HG02885 (cell line): ENCODE measurements around the gene EHD3.
"Not testable (repeated sequence)": the region's sequence is repeated elsewhere in the genome, so short reads cannot be mapped to it uniquely, and the experiment has no call there.

Source experiments
- ATAC-seq: cut with Tn5 transposase; IDR thresholded peaks from one replicate; pipeline ENCODE4 v1.9.1; 2021; ENCODE audit warnings: mild to moderate bottlenecking; ENCODE audit not compliant: unreplicated experiment, poor library complexity

EHD3 gene

DNA sequence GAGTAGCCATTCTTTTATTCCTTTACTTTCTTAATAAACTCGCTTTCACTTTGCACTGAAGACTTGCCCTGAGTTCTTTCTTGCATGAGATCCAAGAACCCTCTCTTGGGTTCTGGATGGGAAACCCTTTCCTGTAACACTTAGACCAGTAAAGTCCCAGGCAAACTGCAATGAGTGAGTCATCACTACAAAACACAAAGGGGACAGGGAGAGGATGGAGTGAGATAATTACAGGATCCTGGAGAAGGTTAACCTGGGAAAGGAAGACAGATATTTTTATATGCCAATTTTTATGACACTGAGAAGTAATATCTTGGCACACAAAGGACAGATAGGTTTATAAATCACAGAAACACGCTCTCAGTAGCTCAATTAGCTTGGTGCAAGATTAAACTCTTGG is 48.7 kb downstream of the EHD3 start:
- ATAC-seq: no peak

DNA sequence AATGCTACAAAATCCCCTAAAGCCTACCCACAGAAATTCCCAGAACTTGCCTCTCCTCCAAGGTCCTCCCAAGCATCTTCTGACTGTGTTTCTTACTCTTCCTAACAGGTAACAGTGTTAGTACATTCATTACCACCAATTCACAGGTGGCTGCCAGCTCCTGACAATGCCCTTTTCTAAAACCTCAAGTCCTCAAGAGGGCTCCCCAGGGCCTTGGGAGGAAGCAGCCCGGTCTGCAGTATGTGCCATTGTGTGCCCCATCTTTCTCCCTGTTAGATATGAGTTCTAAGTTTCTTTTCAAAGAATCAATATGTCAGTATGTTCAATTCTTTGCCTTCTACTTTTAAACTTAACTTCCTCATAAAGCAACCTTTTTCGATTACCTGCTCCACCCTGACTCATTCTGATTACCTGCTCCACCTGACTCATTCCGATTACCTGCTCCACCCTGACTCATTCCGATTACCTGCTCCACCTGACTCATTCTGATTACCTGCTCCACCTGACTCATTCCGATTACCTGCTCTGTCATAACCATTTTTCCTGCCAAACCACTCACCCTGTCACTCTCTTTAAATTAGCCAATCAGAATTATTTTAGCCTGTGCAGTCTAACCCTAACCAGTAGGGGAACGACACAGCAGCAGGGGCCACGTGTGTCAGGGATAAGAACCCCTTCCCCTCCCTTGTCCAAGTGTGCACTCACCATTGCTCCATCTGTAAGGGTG is 49.4 kb downstream of the EHD3 start:
- not testable (repeated sequence) for ATAC-seq

DNA sequence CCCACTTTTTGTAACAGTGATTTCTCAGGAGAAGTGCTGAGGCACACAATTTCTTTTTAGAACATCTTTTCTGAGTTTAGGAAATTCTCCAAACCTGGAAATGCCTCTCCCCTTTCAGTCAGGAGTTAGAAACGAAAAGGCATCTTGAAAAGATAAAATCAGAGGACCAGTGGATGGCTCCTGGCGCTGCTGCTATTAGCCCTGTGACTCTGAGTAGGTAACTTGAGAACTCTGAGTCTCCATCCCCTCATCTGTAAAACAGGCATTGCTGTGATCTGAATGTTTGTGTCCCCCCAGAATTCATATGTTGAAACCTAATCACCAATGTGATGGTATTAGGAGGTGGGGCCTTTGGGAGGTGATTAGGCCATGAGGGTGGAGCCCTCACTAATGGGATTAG is 50.2 kb downstream of the EHD3 start:
- no peak for ATAC-seq

DNA sequence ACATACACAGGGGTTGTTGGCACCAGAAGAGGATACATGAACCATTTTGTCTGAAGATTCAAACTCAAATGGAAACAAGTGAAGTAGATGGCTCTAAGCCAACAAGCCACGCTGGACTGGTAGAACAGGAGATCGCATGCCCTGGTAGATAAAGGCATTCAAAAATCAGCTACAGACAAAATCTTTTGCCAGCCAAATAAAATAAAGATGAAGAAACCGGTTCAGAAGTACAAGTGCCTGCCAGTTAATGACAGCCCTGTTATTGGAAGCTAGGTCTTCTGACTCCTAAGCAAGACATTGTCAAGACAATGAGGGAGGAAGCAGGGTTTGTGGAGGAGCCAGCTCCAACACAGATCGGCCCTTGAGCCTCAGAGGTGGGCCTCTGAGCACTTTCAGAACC is 52.3 kb downstream of the EHD3 start:
- ATAC-seq: no peak

DNA sequence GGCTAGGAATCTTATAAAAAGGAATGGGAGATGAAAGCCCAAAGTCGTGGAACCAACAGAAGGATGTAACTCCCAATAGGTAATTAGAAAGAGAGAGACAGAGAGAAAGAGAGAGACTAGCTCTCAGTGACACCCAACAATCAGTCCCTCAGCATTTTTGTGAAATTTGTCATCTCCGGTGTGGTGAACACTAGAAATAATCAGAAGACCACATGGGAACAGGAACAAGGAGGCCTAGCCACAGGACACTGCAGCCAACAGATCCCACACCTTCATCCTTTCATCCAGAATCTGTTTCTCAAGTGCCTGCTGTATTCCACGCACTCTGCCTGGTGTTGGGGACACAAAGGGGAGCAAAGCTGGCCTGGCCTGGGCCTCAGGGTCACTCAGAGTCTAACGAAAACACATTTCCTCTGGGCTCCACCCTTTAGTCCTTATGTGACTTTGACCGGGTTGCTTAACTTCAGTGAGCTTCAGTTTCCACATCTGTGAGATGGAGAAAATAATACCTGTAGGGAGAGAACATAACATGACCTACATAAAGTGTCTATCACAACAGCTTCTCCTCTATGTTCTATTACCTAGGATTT is 53.1 kb downstream of the EHD3 start:
- ATAC-seq: no peak

DNA sequence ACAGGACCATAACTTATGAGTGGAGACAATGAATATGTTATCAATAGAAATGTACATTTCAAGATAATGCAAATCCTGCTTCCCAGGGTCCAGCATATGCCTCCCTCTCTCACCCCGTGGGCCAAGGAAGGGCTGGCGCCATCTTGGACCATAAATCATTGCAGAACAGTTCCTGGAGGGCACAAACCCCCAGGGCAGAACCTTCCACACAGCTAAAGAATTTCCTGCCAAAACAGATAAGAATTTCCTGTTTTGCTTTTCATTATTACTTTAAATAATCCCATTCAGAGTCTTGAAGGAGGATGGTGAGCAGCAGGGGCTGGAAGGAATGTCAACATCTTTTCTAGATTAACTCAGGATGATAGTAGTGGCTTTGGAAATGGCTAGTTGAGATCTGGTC is 53.7 kb downstream of the EHD3 start:
- ATAC-seq: no peak

DNA sequence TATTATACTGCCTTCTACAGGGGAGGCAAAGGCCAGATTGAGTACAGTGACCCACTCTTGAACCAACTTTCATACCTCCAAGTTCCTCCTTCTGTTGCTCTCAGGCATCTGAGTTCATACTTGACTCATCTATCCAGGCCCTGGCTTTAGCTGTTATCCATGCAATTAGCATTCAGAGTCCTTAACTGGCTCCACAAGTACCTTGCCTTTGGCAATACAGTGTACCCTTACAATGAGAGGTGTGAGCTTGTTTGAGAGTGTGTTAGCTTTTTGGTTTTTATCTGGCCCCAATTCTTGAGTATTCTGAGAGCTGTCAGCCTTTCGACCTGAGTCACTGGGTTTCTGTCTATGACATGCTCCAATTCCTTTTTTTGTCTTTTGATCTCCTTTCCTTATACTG is 60.2 kb downstream of the EHD3 start:
- ATAC-seq: no peak

DNA sequence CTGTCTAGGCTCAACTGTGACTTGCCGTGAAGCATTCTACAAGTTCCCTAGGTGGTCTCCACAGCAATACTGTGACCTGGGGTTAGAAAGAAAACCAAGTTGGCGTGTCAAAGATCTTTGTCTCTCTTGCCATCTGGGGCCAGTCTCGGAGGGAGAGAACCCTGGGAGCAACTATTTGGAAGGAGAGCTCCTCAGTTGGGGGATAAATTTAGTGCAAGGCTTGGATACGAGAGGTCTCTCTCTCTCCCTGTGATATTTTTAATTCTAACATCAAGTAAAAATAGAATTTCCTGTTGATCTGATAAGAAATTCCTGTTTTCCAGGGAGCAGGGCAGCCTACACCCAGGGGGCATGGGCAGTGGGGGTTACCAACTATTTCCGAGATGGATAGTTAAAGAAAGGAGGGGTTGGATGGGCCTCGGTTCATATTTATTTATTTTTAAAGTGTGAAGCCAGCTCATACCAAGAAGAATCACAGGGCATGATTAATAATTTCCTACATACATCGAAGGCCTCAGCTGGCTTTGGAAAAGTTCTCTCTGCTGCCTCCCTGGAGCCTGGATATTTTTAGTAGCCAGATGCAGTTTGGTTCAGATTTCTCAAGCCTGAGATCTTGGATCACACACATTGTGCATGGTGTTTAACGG is 62.8 kb downstream of the EHD3 start:
- no peak for ATAC-seq

DNA sequence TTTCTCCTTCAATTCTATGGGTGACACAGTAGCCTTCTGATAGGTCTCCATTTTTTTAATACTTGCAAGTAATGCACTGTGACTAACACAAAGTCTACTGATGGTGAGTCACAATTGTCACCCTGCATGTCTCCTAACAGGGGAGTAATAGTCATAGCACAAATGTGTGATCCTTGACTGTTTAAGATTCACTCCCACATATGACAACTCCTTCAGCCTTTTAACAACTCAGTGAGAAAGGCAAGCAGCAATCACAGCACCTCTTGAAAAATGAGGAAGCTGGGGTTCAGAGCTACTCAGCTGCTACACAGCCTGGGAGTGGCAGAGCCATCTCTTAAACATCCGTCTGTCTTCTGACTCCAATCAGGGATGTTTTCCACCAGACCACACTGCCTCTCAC is 63.8 kb downstream of the EHD3 start:
- ATAC-seq: no peak

DNA sequence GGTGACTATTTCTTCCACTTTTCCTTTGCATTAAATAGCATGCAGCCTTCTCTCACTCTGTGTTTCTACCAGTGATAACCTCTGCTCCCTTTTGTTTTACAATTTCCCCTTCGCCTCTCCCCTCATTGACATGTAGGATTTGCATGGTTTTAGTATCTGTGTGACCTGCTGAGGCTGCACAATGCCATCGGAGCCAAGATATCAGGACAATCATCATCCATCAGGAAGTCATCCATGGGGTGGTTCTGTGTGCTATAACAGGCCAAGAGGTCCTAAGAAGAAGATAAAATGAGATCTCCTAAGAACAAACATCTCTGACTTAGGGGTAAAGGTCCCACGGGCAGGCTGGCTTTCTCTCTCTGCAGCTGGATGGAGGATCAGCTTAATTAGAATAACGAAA is 65.6 kb downstream of the EHD3 start:
- no peak for ATAC-seq

DNA sequence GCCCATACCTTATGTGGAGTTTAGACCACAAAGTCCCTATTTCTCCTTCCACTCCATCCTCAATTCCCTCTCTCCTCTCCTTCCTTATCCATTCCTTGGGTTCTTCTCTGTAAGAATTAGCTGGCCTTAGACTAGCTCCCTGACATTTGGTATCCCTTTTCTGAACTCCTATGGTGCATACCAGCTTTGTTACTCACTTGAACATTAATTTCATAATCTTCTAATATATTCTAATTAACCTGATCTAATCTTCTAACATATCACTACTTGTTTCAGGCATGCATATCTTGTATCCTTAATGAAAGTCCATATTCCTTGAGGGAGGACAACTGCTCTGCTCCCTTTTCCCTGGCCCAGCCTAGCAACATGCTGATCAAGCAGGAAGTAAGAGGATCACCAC is 66.4 kb downstream of the EHD3 start:
- no peak for ATAC-seq

DNA sequence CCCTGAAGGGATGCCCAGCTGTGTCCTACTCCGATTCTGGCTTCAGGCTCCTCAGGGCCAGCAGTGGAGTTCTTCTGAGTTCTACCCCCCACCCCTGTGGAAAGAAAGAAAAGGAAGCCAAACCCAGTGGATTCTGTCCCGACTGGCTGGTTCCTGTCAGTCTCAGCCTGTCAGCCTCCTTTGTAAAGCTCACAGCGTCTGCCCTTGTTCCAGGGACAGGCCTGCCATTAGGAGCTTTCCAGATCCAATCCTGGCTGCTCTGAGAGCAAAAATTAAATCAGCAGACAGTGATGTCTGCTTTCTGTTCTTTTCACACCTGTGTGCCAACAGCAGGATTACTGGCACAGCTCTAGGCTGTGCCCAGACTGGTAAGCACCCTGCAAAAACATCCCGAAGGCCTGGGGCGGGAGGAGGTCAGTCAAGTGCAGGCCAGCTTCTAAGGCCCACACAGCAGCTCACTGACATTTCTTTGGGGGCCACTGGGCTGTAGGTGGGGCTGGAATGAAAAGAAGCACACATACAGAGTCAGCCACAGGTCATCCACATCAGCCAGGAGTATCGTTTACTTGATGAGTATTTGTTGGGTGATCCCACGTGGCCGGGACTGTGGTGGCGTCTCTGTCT is 69.1 kb downstream of the EHD3 start:
- no peak for ATAC-seq

DNA sequence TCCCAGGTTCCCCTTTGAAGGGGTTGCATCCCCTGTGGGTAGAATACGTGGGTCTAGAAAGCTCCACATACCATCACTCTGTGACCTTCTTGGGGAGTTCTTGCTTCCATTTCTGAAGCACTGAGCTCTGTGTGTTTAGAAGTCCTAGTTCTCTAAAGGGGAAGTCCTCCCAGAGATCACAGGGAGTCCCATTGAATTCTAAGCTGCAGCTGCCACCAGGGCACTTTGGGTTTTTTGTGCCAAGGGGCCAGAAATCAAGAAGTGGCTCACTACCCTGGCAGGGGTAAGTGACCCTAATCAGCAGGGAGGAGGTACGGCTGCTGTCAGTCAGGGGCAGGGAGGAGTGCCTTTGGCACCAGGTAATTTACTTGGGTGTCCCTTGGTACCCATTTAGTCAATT is 70.9 kb downstream of the EHD3 start:
- ATAC-seq: no peak

DNA sequence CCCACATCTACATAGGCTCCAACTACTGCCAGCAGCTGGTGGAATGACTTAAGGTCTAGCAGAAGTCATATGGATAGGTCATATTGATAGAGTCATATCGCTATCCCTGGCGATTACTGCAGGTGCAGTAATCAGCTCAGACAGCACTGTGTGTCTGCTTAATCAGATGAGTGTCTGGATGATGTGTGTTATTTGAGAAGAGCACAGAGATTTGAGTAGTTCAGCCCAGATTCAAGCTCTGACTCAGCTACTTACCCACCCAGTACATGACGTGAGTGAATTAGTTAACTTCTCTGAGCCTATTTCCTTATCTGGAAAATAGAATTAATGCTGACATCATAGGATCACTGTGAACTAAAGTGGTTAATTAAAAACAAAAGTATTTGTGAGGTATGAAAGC is 78.9 kb downstream of the EHD3 start:
- no peak for ATAC-seq

DNA sequence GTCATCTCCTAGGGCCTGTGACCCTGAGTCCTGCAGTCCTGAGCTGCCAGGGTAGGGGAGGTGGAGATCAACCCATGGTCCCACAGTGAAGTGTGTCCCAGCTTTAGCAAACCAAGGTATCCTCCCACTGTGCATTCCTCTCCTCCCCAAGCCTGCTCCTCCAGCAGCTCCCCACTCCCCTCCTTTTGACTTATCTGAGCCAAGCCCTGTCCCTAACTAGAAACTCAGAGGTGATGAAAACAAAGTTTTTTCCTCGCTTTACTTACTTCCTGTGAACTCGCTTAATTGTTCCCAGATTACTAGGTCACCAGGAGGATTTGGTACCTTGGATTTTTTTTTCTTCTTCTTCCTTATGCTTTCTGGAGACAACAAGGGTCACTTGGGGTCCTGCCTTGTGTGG is 80.8 kb downstream of the EHD3 start:
- no peak for ATAC-seq

DNA sequence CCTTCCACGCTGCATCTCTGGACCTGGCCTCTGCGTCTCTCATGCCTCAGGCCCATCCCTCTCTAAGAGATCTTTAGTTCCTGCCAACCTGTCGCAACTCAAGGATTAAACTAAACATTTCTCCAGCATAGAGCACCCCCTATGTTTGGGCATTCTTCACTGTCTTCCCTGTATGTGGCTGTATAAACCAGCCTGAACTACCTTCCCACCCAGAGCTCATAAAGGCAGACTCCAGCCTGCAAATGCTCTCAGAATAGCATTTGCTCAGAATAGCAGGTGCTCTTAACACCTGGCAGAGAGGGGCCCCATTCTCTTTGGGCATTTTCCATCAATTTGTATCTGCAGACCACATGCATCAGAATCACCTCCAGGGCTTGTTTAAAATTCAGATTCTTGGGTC is 83.4 kb downstream of the EHD3 start:
- no peak for ATAC-seq

DNA sequence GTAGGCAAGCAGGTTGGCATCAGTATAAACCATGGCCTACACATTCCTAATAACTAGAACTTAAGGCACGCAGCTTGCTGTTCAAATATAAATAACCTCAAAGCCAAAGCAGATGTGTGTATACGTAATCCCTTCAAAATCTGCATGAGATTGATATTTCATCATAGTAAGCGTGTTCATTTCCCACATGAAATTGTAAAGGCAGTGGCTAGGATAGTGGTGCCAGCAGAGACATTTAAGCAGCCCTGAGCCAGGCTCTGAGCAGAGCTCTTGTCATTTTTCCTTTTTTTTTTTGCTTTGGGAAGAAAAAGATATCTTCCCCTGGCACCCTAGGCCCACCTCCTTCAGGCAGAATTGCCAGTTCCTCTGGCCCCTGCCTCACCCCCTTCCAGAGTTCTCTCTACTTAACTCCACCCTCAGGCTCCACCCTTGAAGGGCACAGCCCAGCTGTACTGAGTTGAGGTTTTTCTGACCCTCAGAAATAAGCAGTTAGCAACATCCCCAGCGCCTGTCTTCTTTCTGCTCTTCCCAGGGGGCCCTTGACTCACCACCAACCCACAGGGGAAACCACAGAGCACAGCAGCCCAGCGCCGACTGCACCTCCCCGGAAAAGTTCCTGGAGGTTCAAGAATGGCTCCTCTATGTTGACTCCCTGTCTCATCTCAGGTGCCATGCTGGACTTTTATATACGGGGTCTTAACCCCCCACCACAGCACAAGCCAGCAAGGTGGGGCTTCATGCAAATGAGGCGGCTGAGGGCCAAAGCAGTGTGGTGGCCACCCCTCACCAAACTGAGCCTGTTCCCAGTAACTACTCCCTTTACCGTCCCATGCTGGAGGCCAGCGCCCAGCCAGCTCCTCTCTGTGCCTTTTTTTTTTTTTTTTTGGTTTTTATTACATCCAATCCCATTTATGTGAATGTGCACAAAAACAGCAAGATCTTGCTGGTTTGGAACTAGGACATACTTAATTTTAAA is 84.7 kb downstream of the EHD3 start:
- ATAC-seq: peak; percentile 68
